SU-DHL-6 (cell line): Measurements from ENCODE around the gene DAND5.

Source experiments
- H2AFZ ChIP-seq: fragments of 200-600 bp; sonication (generic); 2 replicates; pipeline ENCODE4 v1.6.1; 2014; ENCODE audit warnings: low read depth, mild to moderate bottlenecking, moderate library complexity, mixed read lengths, antibody characterized with exemption, low read length; ENCODE audit not compliant: severe bottlenecking
- H3F3A ChIP-seq: fragments of 200-600 bp; shearing (Covaris generic); 2 replicates; pipeline ENCODE4 v1.6.0; 2016; ENCODE audit warnings: antibody characterized with exemption, mild to moderate bottlenecking; ENCODE audit not compliant: insufficient read depth
- H3K27ac ChIP-seq: fragments of 200-600 bp; sonication (generic); 2 replicates; pipeline ENCODE4 v1.5.1; 2016; ENCODE audit warnings: low read depth, mild to moderate bottlenecking, low read length, moderate library complexity, mixed read lengths
- H3K27me3 ChIP-seq: fragments of 200-600 bp; sonication (generic), shearing (Covaris generic); 2 replicates; pipeline ENCODE4 v1.6.0; 2014; ENCODE audit warnings: mild to moderate bottlenecking, low read length
- H3K36me3 ChIP-seq: fragments of 200-600 bp; sonication (generic); 2 replicates; pipeline ENCODE4 v1.6.1; 2014; ENCODE audit warnings: mild to moderate bottlenecking, low read length, mixed read lengths
- H3K4me2 ChIP-seq: fragments of 300-600, 200-600 bp; shearing (Covaris generic), sonication (generic); 2 replicates; pipeline ENCODE4 v1.6.0; 2014; ENCODE audit warnings: low read length, low read depth, mild to moderate bottlenecking; ENCODE audit not compliant: poor library complexity, severe bottlenecking
- H3K4me3 ChIP-seq: fragments of 200-600 bp; sonication (generic); 2 replicates; pipeline ENCODE4 v1.5.1; 2014; ENCODE audit warnings: antibody characterized with exemption, low read length, mild to moderate bottlenecking, mixed read lengths; ENCODE audit not compliant: insufficient read depth, poor library complexity, severe bottlenecking
- H3K79me2 ChIP-seq: fragments of 200-600 bp; sonication (generic); 2 replicates; pipeline ENCODE4 v1.6.1; 2014; ENCODE audit warnings: mild to moderate bottlenecking, low read length, moderate library complexity; ENCODE audit not compliant: insufficient read depth
- H3K9ac ChIP-seq: fragments of 200-600 bp; sonication (generic); 2 replicates; pipeline ENCODE4 v1.7.0; 2014; ENCODE audit warnings: mild to moderate bottlenecking, low read length
- H3K9me2 ChIP-seq: fragments of 200-600 bp; sonication (generic); replicated peaks from 2 replicates; pipeline ENCODE4 v1.6.1; 2014; ENCODE audit warnings: low read length; ENCODE audit not compliant: insufficient read depth
- H3K9me3 ChIP-seq: fragments of 200-600 bp; sonication (generic); 2 replicates; pipeline ENCODE4 v1.6.1; 2014; ENCODE audit warnings: low read length, mixed read lengths; ENCODE audit not compliant: insufficient read depth
- H4K20me1 ChIP-seq: fragments of 200-600 bp; sonication (generic); 2 replicates; pipeline ENCODE4 v1.6.1; 2014; ENCODE audit warnings: low read depth, mild to moderate bottlenecking, antibody characterized with exemption, low read length, moderate library complexity, mixed read lengths
- EZH2phosphoT487 ChIP-seq: fragments of 200-600 bp; sonication (generic), shearing (Covaris generic); conservative IDR thresholded peaks from 2 replicates; pipeline ENCODE4 v1.6.1; 2018; ENCODE audit warnings: mild to moderate bottlenecking, antibody characterized with exemption, low read length, moderate library complexity, mixed read lengths
- TF ChIP-seq, protein P1 (sequence below): fragments of 200-600 bp; sonication (generic); IDR thresholded peaks from one replicate; pipeline ENCODE4 v1.5.1; 2017; ENCODE audit warnings: antibody characterized with exemption, mild to moderate bottlenecking, low read length, moderate library complexity; ENCODE audit not compliant: insufficient read depth, poor library complexity, severe bottlenecking

DAND5 gene

DNA sequence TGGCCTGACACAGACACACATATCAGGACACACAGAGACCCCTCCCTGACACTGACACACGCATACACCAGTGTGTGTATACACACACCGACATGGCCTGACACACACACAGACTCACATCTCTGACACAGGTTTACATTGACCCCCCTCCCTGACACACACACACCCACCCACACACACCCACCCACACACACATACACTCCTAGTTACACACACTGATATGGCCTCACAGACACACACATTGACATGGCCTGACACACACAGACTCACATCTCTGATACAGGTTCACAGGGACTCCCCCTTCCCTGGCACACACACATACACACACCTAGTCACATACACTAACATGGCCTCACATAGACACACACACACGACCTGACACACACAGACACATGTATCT, 21.5 kb downstream of the DAND5 start:
- Histone ChIP-seq H3K9me3 (no peaks in the 10 kb centered on the region), H3K4me2 (no peak overlapping the region), H3F3A (no peaks in the 10 kb centered on the region), H3K4me3 (no peak overlapping the region), H3K79me2 (no peaks in the 10 kb centered on the region), H3K27ac (no peak overlapping the region), H3K36me3 (no peaks in the 10 kb centered on the region), H3K27me3 (no peaks in the 10 kb centered on the region), H4K20me1 (no peaks in the 10 kb centered on the region), H2AFZ (no peak overlapping the region), H3K9me2 (no peaks in the 10 kb centered on the region), H3K9ac (no peak overlapping the region)
- TF ChIP-seq, protein P1, sequence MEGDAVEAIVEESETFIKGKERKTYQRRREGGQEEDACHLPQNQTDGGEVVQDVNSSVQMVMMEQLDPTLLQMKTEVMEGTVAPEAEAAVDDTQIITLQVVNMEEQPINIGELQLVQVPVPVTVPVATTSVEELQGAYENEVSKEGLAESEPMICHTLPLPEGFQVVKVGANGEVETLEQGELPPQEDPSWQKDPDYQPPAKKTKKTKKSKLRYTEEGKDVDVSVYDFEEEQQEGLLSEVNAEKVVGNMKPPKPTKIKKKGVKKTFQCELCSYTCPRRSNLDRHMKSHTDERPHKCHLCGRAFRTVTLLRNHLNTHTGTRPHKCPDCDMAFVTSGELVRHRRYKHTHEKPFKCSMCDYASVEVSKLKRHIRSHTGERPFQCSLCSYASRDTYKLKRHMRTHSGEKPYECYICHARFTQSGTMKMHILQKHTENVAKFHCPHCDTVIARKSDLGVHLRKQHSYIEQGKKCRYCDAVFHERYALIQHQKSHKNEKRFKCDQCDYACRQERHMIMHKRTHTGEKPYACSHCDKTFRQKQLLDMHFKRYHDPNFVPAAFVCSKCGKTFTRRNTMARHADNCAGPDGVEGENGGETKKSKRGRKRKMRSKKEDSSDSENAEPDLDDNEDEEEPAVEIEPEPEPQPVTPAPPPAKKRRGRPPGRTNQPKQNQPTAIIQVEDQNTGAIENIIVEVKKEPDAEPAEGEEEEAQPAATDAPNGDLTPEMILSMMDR, result no peak
- no peak for TF ChIP-seq EZH2phosphoT487

DNA sequence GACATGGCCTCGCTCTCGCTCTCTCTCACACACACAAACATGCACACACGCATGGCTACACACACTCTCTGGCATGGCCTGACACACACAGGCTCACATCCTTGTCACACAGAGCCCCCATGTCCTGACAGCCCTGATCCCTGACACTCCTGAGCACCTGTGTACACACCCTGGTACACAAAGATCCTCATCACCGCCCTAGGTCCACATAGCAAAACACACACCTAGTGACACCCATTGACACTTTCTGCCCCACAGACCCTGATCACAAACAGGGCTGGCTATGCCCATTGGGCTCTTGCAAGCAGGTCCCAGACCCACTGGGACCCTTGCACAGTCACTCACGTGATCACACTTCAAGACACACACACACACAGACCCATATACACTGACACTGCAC, 21.9 kb downstream of the DAND5 start:
- TF ChIP-seq, protein P1, result no peak
- no peak for TF ChIP-seq EZH2phosphoT487
- Histone ChIP-seq H3K4me3 (no peak overlapping the region), H3K4me2 (no peak overlapping the region), H3K9me3 (no peaks in the 10 kb centered on the region), H3K9ac (no peak overlapping the region), H3K27ac (no peak overlapping the region), H3K27me3 (no peaks in the 10 kb centered on the region), H3F3A (no peaks in the 10 kb centered on the region), H4K20me1 (no peaks in the 10 kb centered on the region), H3K9me2 (no peaks in the 10 kb centered on the region), H2AFZ (no peak overlapping the region), H3K79me2 (no peaks in the 10 kb centered on the region), H3K36me3 (no peaks in the 10 kb centered on the region)

DNA sequence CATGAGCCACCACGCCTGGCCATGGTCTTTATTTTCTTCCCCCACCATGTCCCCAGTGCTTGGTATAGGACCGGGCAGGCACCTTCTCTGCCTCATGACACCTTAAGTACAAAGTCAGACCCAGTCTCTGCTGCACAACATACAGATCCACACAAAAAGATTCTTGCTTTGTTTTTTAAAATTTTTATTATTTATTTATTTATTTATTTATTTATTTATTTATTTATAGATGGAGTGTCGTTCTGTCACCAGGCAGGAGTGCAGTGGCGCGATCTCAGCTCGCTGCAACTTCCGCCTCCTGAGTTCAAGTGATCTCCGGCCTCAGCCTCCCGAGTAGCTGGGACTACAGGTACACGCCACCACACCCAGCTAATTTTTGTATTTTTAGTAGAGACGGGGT, 23.4 kb downstream of the DAND5 start:
- H3K9me2 ChIP-seq, result no peaks in the 10 kb centered on the region
- TF ChIP-seq, protein P1, result no peak
- H3K9ac ChIP-seq, result no peak overlapping the region
- no peaks in the 10 kb centered on the region for H3K9me3 ChIP-seq
- no peak overlapping the region for H3K4me3 ChIP-seq
- no peaks in the 10 kb centered on the region for H3K79me2 ChIP-seq
- H3F3A ChIP-seq, result no peaks in the 10 kb centered on the region
- no peaks in the 10 kb centered on the region for H3K27me3 ChIP-seq
- H4K20me1 ChIP-seq, result no peaks in the 10 kb centered on the region
- no peak overlapping the region for H3K27ac ChIP-seq
- no peak overlapping the region for H2AFZ ChIP-seq
- no peak overlapping the region for H3K4me2 ChIP-seq
- H3K36me3 ChIP-seq, result no peaks in the 10 kb centered on the region

DNA sequence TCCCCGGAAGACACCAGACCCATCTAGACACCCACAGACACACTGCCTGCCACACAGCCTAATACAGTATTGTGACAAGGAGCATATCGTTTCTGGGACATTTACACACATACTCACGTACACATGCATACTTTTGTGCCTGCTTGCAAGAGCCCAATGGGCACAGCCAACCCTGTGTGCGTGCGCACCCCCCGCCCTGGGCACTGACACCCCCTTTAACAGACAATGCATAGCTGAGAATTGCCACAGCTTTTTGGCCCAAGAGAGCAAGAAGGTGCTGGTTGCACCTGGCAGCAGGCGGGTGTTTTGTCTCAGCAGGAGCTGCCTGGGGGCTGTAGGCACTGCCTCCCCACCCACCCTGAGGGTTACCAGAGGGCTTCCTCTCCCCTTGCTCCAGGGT, 24.2 kb downstream of the DAND5 start:
- Histone ChIP-seq H3F3A (no peaks in the 10 kb centered on the region), H3K9me2 (no peaks in the 10 kb centered on the region), H3K4me2 (no peak overlapping the region), H2AFZ (no peak overlapping the region), H3K9ac (no peak overlapping the region), H3K36me3 (no peaks in the 10 kb centered on the region), H3K4me3 (no peak overlapping the region), H4K20me1 (no peaks in the 10 kb centered on the region), H3K27ac (no peak overlapping the region), H3K79me2 (no peaks in the 10 kb centered on the region), H3K27me3 (no peaks in the 10 kb centered on the region), H3K9me3 (no peaks in the 10 kb centered on the region)
- no peak for TF ChIP-seq EZH2phosphoT487
- TF ChIP-seq, protein P1, result no peak
